ENCODE results near the gene DHRS7B. TPM values are rescaled to one million over a fixed set of nuclear protein-coding genes. Genes with fewer than 3 reads are reported as not detected.
A peak's percentile ranks its signal among the peaks of the same experiment; 100 is the strongest.

The DHRS7B gene
- total and polyA plus RNA-seq, 4 donors, result 19.4 to 55.6 (median 31.7) TPM

- ATAC-seq (ENCODE audit: insufficient read depth, low FRiP score) (no peak), DNase-seq (peak; percentile 22 to 40 (median 36))
- Histone ChIP-seq H3K9me3 (ENCODE audit: control insufficient read depth in 4 of 4, insufficient read depth in 3 of 4, low read length in 3 of 4) (no peaks in the 10 kb centered on the region), H3K4me1 (ENCODE audit: control insufficient read depth in 5 of 5, insufficient read depth in 5 of 5, low read length in 5 of 5) (peaks cover 7 to 29% (median 21%) of the 10 kb centered on the region in 5 donors), H3K27ac (ENCODE audit: low read depth in 1 of 2, low read length in 1 of 2) (peak overlapping the region; percentile 90 to 98), H3K9ac (ENCODE audit: insufficient read depth in 1 of 2, low read length in 2 of 2) (peak overlapping the region; percentile 59 to 75), H3K4me3 (peak overlapping the region; percentile 83), H3K36me3 (ENCODE audit: control insufficient read depth in 4 of 4, insufficient read depth in 4 of 4, low read length in 4 of 4) (peaks cover 0 to 10% (median 8%) of the 10 kb centered on the region in 4 donors), H3K27me3 (ENCODE audit: control insufficient read depth in 3 of 3, insufficient read depth in 3 of 3, low read length in 2 of 3) (no peaks in the 10 kb centered on the region)
- TF ChIP-seq, protein P1, sequence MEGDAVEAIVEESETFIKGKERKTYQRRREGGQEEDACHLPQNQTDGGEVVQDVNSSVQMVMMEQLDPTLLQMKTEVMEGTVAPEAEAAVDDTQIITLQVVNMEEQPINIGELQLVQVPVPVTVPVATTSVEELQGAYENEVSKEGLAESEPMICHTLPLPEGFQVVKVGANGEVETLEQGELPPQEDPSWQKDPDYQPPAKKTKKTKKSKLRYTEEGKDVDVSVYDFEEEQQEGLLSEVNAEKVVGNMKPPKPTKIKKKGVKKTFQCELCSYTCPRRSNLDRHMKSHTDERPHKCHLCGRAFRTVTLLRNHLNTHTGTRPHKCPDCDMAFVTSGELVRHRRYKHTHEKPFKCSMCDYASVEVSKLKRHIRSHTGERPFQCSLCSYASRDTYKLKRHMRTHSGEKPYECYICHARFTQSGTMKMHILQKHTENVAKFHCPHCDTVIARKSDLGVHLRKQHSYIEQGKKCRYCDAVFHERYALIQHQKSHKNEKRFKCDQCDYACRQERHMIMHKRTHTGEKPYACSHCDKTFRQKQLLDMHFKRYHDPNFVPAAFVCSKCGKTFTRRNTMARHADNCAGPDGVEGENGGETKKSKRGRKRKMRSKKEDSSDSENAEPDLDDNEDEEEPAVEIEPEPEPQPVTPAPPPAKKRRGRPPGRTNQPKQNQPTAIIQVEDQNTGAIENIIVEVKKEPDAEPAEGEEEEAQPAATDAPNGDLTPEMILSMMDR (IDR thresholded peaks at IDR 0.05; ENCODE audit: control extremely low read depth, extremely low read depth), result no peak
- WGBS, 2 donors, result 4 to 8% methylated on average over 23 of the region's 23 CpGs
Observed at GRCh38 chr17:21214777-21215541, 88.2 kb downstream of the DHRS7B start.

GRCh38 chr17:21215935-21216334 lies 89.2 kb downstream of the DHRS7B start:
- peaks cover 0 to 10% (median 2%) of the 10 kb centered on the region in 4 donors for H3K36me3 ChIP-seq (ENCODE audit: control insufficient read depth in 4 of 4, insufficient read depth in 4 of 4, low read length in 4 of 4)
- 76 to 83% methylated on average over 6 of the region's 6 CpGs for WGBS, 2 donors

DNA sequence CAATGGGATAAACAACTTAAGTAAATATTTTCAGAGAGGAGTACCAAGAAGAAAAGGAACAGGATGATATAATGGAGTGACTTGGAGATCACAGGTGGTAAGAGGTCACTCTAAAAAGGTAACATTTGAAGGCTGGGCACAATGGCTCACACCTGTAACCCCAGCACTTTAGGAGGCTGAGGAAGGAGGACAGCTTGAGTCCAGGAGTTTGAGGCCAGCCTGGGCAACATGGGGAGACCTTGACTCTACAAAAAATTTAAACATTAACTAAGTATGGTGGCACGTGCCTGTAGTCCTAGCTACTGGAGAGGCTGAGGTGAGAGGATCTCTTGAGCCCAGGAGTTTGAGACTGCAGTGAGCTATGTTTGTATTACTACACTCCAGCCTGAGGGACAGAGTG lies 90.6 kb downstream of the DHRS7B start:
- no peak overlapping the region for H3K27ac ChIP-seq (ENCODE audit: low read depth in 1 of 2, low read length in 1 of 2)
- ATAC-seq (ENCODE audit: insufficient read depth, low FRiP score) (no peak), DNase-seq (no peak)
- no peak overlapping the region for H3K4me3 ChIP-seq
- WGBS, 2 donors, result 67 to 84% methylated on average over 1 of the region's 1 CpG
- peaks cover 5 to 18% (median 8%) of the 10 kb centered on the region in 5 donors for H3K4me1 ChIP-seq (ENCODE audit: control insufficient read depth in 5 of 5, insufficient read depth in 5 of 5, low read length in 5 of 5)
- no peaks in the 10 kb centered on the region for H3K27me3 ChIP-seq (ENCODE audit: control insufficient read depth in 3 of 3, insufficient read depth in 3 of 3, low read length in 2 of 3)
- peaks cover 0 to 9% (median 1%) of the 10 kb centered on the region in 4 donors for H3K36me3 ChIP-seq (ENCODE audit: control insufficient read depth in 4 of 4, insufficient read depth in 4 of 4, low read length in 4 of 4)
- no peak overlapping the region for H3K9ac ChIP-seq (ENCODE audit: insufficient read depth in 1 of 2, low read length in 2 of 2)
- TF ChIP-seq, protein P1 (IDR thresholded peaks at IDR 0.05; ENCODE audit: control extremely low read depth, extremely low read depth), result no peak
- H3K9me3 ChIP-seq (ENCODE audit: control insufficient read depth in 4 of 4, insufficient read depth in 3 of 4, low read length in 3 of 4), result peaks cover 0 to under 1% (median 0%) of the 10 kb centered on the region in 4 donors

More at GRCh38 chr17:21215935-21216334, 89.2 kb downstream of the DHRS7B start:
- TF ChIP-seq, protein P1 (IDR thresholded peaks at IDR 0.05; ENCODE audit: control extremely low read depth, extremely low read depth), result no peak
- ATAC-seq (ENCODE audit: insufficient read depth, low FRiP score), result no peak
- peak overlapping the region in 1 of 2 donors; percentile 46 for H3K27ac ChIP-seq (ENCODE audit: low read depth in 1 of 2, low read length in 1 of 2)
- H3K9ac ChIP-seq (ENCODE audit: insufficient read depth in 1 of 2, low read length in 2 of 2), result no peak overlapping the region
- no peak for DNase-seq
- peaks cover 7 to 27% (median 20%) of the 10 kb centered on the region in 5 donors for H3K4me1 ChIP-seq (ENCODE audit: control insufficient read depth in 5 of 5, insufficient read depth in 5 of 5, low read length in 5 of 5)
- no peak overlapping the region for H3K4me3 ChIP-seq
- H3K27me3 ChIP-seq (ENCODE audit: control insufficient read depth in 3 of 3, insufficient read depth in 3 of 3, low read length in 2 of 3), result no peaks in the 10 kb centered on the region
- H3K9me3 ChIP-seq (ENCODE audit: control insufficient read depth in 4 of 4, insufficient read depth in 3 of 4, low read length in 3 of 4), result no peaks in the 10 kb centered on the region
